Loucy (cell line): Measurements from ENCODE around the gene THADA.

Experiments used
- H2AFZ ChIP-seq: fragments of 200-600 bp; sonication (generic); 2 replicates; pipeline ENCODE4 v1.6.0; 2016; ENCODE audit warnings: antibody characterized with exemption, mild to moderate bottlenecking, low read length, moderate library complexity
- H3F3A ChIP-seq: fragments of 200-600 bp; 2 replicates; pipeline ENCODE4 v1.6.0; 2016; ENCODE audit warnings: antibody characterized with exemption, low read depth, mild to moderate bottlenecking
- H3K27me3 ChIP-seq: fragments of 200-600 bp; sonication (generic); 2 replicates; pipeline ENCODE4 v1.6.1; 2014; ENCODE audit warnings: low read length, mild to moderate bottlenecking; ENCODE audit not compliant: insufficient read depth, poor library complexity, severe bottlenecking
- H3K36me3 ChIP-seq: fragments of 200-600 bp; sonication (generic); 2 replicates; pipeline ENCODE4 v1.6.1; 2016; ENCODE audit warnings: low read length; ENCODE audit not compliant: insufficient read depth
- H3K4me1 ChIP-seq: fragments of 200-600 bp; sonication (generic); 2 replicates; pipeline ENCODE4 v1.5.1; 2014; ENCODE audit warnings: low read length, mild to moderate bottlenecking; ENCODE audit not compliant: insufficient read depth, poor library complexity, severe bottlenecking
- H3K4me2 ChIP-seq: fragments of 200-600 bp; sonication (generic); 2 replicates; pipeline ENCODE4 v1.6.0; 2014; ENCODE audit warnings: antibody characterized with exemption, low read length, low read depth, mild to moderate bottlenecking; ENCODE audit not compliant: poor library complexity, severe bottlenecking
- H3K4me3 ChIP-seq: fragments of 200-600 bp; sonication (generic); 2 replicates; pipeline ENCODE4 v1.5.1; 2014; ENCODE audit warnings: low read length, mild to moderate bottlenecking, mixed read lengths; ENCODE audit not compliant: poor library complexity, severe bottlenecking
- H3K79me2 ChIP-seq: fragments of 200-600 bp; sonication (generic); 2 replicates; pipeline ENCODE4 v1.6.1; 2014; ENCODE audit warnings: low read length; ENCODE audit not compliant: insufficient read depth
- H3K9ac ChIP-seq: fragments of 200-600 bp; sonication (generic); 2 replicates; pipeline ENCODE4 v1.6.0; 2014; ENCODE audit warnings: mild to moderate bottlenecking, low read depth, low read length, moderate library complexity; ENCODE audit not compliant: poor library complexity, severe bottlenecking
- H3K9me2 ChIP-seq: fragments of 200-600 bp; sonication (generic); replicated peaks from 2 replicates; pipeline ENCODE4 v1.6.1; 2016; ENCODE audit warnings: low read depth, low read length, mixed read lengths
- H3K9me3 ChIP-seq: fragments of 200-600 bp; sonication (generic); 2 replicates; pipeline ENCODE4 v1.6.1; 2014; ENCODE audit warnings: mild to moderate bottlenecking, antibody characterized with exemption, low read length, low read depth; ENCODE audit not compliant: insufficient read depth
- H4K20me1 ChIP-seq: fragments of 200-600 bp; sonication (generic); 2 replicates; pipeline ENCODE4 v1.6.0; 2014; ENCODE audit warnings: antibody characterized with exemption, low read length, mild to moderate bottlenecking; ENCODE audit not compliant: insufficient read depth, poor library complexity, severe bottlenecking
- EZH2phosphoT487 ChIP-seq: fragments of 200-600 bp; IDR thresholded peaks from 2 replicates; pipeline ENCODE4 v1.6.1; 2018; ENCODE audit warnings: antibody characterized with exemption, mild to moderate bottlenecking, moderate library complexity, borderline replicate concordance
- TF ChIP-seq, protein P1 (sequence below): fragments of 200-600 bp; sonication (generic); conservative IDR thresholded peaks from 2 replicates; pipeline ENCODE4 v1.5.1; 2014; ENCODE audit warnings: mild to moderate bottlenecking, antibody characterized with exemption, low read length

Gene THADA

DNA sequence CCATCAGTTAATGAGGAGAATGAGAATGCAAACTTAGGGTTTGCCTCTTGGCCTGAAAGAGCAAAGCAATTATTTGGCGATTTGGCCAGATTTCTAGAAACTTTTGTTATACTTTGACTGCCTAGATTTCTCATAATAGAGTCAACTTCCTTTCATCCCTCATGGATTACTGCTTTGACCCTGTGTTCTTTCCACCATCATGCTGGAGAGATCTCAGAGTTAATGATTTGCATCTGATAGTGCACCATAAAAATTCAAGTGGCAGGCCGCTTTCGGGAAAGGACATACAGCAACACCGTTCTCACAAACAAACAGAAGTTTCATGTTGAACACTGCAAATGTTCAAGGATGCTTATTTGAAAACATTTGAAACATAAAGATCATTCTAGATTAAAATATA lies 225.7 kb downstream of the THADA start:
- Histone ChIP-seq H3K27me3 (no peaks in the 10 kb centered on the region), H3K4me1 (no peaks in the 10 kb centered on the region), H4K20me1 (no peaks in the 10 kb centered on the region), H3K9ac (no peak overlapping the region), H3K79me2 (no peaks in the 10 kb centered on the region), H3K36me3 (no peaks in the 10 kb centered on the region), H2AFZ (no peak overlapping the region), H3K9me2 (no peaks in the 10 kb centered on the region), H3K4me3 (no peak overlapping the region), H3K9me3 (no peaks in the 10 kb centered on the region), H3K4me2 (no peak overlapping the region), H3F3A (no peaks in the 10 kb centered on the region)
- TF ChIP-seq, protein P1, sequence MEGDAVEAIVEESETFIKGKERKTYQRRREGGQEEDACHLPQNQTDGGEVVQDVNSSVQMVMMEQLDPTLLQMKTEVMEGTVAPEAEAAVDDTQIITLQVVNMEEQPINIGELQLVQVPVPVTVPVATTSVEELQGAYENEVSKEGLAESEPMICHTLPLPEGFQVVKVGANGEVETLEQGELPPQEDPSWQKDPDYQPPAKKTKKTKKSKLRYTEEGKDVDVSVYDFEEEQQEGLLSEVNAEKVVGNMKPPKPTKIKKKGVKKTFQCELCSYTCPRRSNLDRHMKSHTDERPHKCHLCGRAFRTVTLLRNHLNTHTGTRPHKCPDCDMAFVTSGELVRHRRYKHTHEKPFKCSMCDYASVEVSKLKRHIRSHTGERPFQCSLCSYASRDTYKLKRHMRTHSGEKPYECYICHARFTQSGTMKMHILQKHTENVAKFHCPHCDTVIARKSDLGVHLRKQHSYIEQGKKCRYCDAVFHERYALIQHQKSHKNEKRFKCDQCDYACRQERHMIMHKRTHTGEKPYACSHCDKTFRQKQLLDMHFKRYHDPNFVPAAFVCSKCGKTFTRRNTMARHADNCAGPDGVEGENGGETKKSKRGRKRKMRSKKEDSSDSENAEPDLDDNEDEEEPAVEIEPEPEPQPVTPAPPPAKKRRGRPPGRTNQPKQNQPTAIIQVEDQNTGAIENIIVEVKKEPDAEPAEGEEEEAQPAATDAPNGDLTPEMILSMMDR = no peak
- TF ChIP-seq EZH2phosphoT487 = no peak

DNA sequence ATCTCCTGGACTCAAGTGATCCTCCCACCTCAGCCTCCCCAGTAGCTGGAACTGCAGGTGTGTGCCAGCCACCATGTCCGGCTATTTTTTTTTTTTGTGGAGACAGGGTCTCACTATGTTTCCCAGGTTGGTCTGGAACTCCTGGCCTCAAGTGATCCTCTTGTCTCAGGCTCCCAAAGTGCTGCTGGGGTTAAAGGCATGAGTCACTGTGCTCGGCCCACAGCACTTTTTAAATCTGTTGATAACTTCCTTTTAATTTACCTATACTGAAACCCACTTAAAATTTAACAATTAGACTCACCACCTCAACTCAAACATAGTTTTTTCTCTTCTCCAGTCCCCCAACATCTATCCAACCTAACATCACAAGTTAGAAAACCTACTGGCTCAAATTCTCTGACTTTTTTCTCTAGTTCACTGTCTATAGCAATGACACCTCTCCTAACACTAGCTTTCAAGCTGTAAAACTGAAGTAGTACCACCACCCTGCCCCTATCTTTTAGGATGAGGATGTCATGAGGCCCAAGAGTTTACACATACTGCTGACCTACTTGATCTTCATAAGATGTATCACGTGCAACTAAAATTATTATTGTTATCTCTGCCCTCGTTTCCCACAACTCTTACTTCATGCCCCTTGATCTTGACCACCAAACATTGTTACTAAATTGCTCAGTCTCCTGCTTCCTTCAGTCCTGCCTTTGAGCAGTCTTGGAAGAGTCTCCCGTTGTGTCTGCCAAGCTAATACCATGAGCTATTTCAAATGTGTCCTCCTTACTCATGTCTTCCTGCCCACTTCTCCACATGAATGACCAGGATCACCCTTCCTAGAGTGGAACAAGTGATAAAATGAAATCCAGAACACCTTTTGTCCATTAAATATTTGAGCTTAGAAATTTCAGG lies 227.1 kb downstream of the THADA start:
- Histone ChIP-seq H4K20me1 (no peaks in the 10 kb centered on the region), H3K4me1 (no peaks in the 10 kb centered on the region), H3K79me2 (no peaks in the 10 kb centered on the region), H3K36me3 (no peaks in the 10 kb centered on the region), H3K9ac (no peak overlapping the region), H3K27me3 (no peaks in the 10 kb centered on the region), H3K9me2 (no peaks in the 10 kb centered on the region), H3K9me3 (no peaks in the 10 kb centered on the region), H3K4me2 (no peak overlapping the region), H2AFZ (no peak overlapping the region), H3F3A (no peaks in the 10 kb centered on the region), H3K4me3 (no peak overlapping the region)
- no peak for TF ChIP-seq EZH2phosphoT487
- TF ChIP-seq, protein P1 = no peak

DNA sequence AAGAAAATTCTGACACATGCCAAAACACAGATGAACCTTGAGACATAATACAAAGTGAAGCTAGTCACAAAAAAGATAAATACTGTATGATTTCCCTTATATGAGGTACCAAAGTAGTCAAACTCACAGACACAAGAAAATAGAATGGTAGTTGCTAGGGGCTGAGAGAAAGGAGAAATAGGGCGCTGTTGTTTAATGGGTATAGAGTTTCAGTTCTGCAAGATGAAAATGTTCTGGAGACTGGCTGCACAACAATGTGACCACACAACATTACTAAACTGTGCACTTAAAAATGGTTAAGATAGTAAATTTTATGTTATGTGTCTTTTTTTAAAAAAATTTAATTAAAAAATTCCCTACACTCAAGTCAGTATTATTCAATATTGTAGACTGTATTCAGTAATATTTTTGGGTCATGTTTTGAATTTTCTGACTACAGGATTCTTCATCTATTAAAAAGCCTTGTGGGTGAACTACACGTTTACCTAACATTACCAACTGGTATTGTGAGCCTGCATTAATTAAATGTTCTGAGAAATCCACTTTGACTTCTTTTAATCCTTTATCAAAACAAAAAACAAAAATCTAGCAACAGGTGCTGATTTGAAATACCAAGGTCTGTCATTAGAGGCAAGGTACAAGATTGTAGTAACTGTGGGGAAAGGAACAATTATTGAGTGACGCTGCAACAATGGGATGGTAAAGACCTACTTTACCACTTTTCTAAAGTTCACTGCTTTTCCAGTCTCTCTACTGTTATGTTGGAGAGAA lies 228.6 kb downstream of the THADA start:
- no peak overlapping the region for H3K4me2 ChIP-seq
- no peaks in the 10 kb centered on the region for H3K9me3 ChIP-seq
- H4K20me1 ChIP-seq = no peaks in the 10 kb centered on the region
- no peak overlapping the region for H2AFZ ChIP-seq
- no peaks in the 10 kb centered on the region for H3F3A ChIP-seq
- H3K9ac ChIP-seq = no peak overlapping the region
- no peaks in the 10 kb centered on the region for H3K4me1 ChIP-seq
- H3K4me3 ChIP-seq = no peak overlapping the region
- TF ChIP-seq, protein P1 = no peak
- no peak for TF ChIP-seq EZH2phosphoT487
- no peaks in the 10 kb centered on the region for H3K9me2 ChIP-seq
- no peaks in the 10 kb centered on the region for H3K36me3 ChIP-seq
- H3K27me3 ChIP-seq = no peaks in the 10 kb centered on the region
- H3K79me2 ChIP-seq = no peaks in the 10 kb centered on the region
